ENCODE data around the gene GATAD1. TPM values are rescaled to one million over a fixed set of nuclear protein-coding genes. Genes with fewer than 3 reads are reported as not detected.
"Not testable (repeated sequence)": the region's sequence is repeated elsewhere in the genome, so short reads cannot be mapped to it uniquely, and the experiment has no call there.

GATAD1 gene
- 10 to 100 TPM; 45.3 to 76.5 (median 57.8) TPM for polyA plus RNA-seq (ENCODE audit: insufficient read depth in 1 of 5, insufficient read length in 5 of 5, low replicate concordance in 1 of 5)
- long read RNA-seq, donor 1, transcript GATAD1-201 (5 exons, 3,962 nt), result major isoform, 18 of 31 reads
- long read RNA-seq, donor 1, transcript GATAD1-203 (3 exons, 2,017 nt), result minor isoform, 7 of 31 reads
- long read RNA-seq, donor 1, partial matches to known transcripts, result 0 of 31 reads
- long read RNA-seq, donor 1, other reads (novel, unspliced or antisense), result 0 of 31 reads
- long read RNA-seq, donor 2, partial matches to known transcripts, result 0 of 5 reads
- long read RNA-seq, donor 2, other reads (novel, unspliced or antisense), result 0 of 5 reads
- long read RNA-seq, donor 3, transcript GATAD1-201 (5 exons, 3,962 nt), result major isoform, 7 of 37 reads
- long read RNA-seq, donor 3, partial matches to known transcripts, result 21 of 37 reads
- long read RNA-seq, donor 3, other reads (novel, unspliced or antisense), result 0 of 37 reads
- long read RNA-seq, donor 4, transcript GATAD1-201 (5 exons, 3,962 nt), result major isoform, 9 of 17 reads
- long read RNA-seq, donor 4, partial matches to known transcripts, result 0 of 17 reads
- long read RNA-seq, donor 4, other reads (novel, unspliced or antisense), result 0 of 17 reads
- long read RNA-seq, donor 5, transcript GATAD1-204 (2 exons, 448 nt), result minor isoform, 5 of 20 reads
- long read RNA-seq, donor 5, transcript GATAD1-201 (5 exons, 3,962 nt), result major isoform, 12 of 20 reads
- long read RNA-seq, donor 5, partial matches to known transcripts, result 0 of 20 reads
- long read RNA-seq, donor 5, other reads (novel, unspliced or antisense), result 0 of 20 reads
- long read RNA-seq, donor 6, transcript GATAD1-203 (3 exons, 2,017 nt), result major isoform, 12 of 53 reads
- long read RNA-seq, donor 6, transcript GATAD1-201 (5 exons, 3,962 nt), result minor isoform, 9 of 53 reads
- long read RNA-seq, donor 6, transcript GATAD1-204 (2 exons, 448 nt), result minor isoform, 6 of 53 reads
- long read RNA-seq, donor 6, partial matches to known transcripts, result 24 of 53 reads
- long read RNA-seq, donor 6, other reads (novel, unspliced or antisense), result 0 of 53 reads
- long read RNA-seq, donor 7, partial matches to known transcripts, result 0 of 11 reads
- long read RNA-seq, donor 7, other reads (novel, unspliced or antisense), result 0 of 11 reads
- long read RNA-seq, donor 8, transcript GATAD1-201 (5 exons, 3,962 nt), result major isoform, 6 of 11 reads
- long read RNA-seq, donor 8, partial matches to known transcripts, result 0 of 11 reads
- long read RNA-seq, donor 8, other reads (novel, unspliced or antisense), result 0 of 11 reads

GRCh38 chr7:92447345-92448204 lies at the start of gene GATAD1:
Gene GATAD1, plus strand, starts transcription at chr7:92447482. Its CDS starts 248 bp downstream, at chr7:92447730.
- peak; percentile 90 for DNase-seq

GRCh38 chr7:92397542-92397941 lies 49.7 kb upstream of the GATAD1 start:
- DNase-seq, result no peak

DNA sequence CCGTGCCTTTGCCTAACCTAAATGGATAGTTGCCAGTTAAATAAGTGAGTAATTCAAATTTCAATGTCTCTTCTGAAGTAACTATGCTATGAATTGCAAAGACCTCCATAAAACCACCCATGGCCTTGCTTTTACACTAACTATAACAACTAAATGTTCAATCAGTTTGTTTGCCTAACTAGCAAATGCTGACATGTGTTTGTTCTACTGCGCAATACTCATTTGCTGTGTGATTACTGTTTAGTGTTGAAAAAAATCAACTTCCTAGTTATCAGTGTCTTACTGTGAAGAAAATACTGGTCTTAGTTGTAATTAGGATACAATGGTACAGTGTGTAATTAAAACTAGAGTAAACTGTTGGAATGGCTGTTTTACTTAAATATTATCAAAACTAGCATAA lies 47.3 kb upstream of the GATAD1 start:
- no peak for DNase-seq

- no peak for DNase-seq
Observed at GRCh38 chr7:92402920-92403759, 44.1 kb upstream of the GATAD1 start.

DNA sequence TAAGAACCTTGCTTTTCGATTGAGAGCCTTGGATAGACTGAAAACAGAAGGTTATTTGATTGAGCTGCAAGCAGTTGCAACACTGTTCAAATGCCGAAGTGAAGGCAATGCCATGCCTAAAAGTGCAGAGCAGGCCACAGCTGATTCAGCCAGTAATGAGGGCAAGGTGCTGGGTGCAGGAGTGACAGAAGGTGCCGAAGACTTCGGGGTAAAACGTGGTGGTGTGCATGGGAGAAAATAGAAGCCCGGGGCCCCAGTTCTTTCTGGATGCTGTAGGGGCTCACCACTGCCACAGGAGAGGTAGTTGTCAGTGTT lies 43.6 kb upstream of the GATAD1 start:
- no peak for DNase-seq

DNA sequence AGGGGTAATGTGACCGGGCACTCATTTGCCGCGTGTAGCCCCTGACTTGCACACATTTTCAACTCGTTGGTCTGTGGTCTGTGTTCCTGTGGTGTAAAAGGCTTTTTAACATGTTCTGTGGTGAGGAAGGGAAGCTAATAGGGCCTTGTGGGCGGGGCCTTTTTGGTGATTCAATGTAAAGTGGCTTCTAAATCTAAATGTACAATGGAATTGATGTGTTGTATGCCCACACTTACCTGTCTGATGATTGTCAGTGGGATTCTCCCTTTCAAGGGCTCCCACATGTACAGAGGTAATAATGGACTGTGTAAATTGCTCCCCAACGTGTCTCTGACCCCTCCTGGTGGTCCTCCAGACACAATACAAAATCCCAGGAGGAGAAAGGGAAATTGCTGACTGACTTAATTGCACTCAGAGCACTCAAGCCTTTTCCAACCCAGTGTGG lies 43.1 kb upstream of the GATAD1 start:
- DNase-seq, result no peak

DNA sequence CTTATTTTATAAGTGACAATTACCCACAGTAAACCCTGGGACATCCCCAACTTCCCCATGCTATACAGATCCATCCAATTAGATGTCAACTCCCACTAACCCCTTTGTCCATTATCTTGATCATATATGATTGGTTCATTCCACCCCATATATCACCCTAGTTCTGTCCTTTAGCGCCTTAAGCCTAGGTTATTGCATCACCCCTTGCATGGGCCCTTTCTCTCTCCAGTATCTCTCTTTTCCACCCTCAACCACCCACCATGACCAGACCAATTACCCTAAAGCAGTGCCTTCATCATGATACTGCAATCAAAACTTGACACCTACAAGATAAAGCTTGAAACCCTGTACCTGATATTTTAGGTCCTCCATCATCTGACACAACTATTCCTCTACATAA lies 37.9 kb upstream of the GATAD1 start:
- DNase-seq, result no peak

GRCh38 chr7:92410162-92410561 lies 37.1 kb upstream of the GATAD1 start:
- not testable (repeated sequence) for DNase-seq

GRCh38 chr7:92412745-92413144 lies 34.5 kb upstream of the GATAD1 start:
- DNase-seq, result no peak

DNA sequence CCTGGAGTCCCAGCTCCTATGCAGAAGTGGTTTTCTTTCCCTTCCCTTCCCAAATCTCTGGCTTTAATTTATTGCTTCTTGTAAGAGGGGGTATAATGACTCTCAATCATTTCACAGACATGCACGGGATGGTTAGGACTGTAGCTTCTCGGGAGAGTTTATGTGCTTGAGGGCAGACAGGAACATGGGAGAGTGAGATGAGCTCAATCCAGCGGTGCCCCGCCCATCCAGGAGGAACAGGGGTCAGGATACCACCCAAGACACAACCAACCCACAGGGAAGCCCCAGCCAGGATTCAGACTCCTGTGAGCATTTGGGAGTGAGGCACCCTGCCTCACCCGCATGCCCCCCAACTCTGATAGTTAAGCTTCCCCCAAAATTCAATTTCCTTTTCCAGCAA lies 33.7 kb upstream of the GATAD1 start:
- no peak for DNase-seq

GRCh38 chr7:92415225-92415624 lies 32.1 kb upstream of the GATAD1 start:
- no peak for DNase-seq

GRCh38 chr7:92417913-92418312 lies 29.4 kb upstream of the GATAD1 start:
- no peak for DNase-seq

- no peak for DNase-seq
Observed at GRCh38 chr7:92421676-92422435, 25.4 kb upstream of the GATAD1 start.

DNA sequence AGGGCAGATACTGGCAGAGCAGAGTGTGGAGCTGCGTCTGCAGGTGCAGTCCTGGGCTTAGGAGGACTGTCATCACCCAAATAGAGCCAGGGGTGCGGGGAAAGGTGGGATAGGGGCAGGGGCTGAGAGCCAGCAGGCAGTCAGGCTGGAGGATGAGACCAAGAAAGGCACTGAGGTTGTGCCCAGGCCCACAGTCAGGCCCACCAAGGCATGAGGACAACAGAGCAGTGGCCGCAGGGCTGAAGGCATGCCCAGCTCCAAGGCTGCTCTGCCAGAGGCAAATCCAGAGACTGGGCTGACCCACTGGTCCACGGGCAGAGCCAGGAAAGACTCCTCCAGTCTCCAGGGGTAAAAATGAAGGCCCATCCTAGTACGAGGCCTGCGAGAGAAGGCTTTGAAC lies 24.4 kb upstream of the GATAD1 start:
- no peak for DNase-seq

GRCh38 chr7:92423710-92424131 lies 23.6 kb upstream of the GATAD1 start:
- DNase-seq, result no peak

- no peak for DNase-seq
Observed at GRCh38 chr7:92425311-92425947, 21.9 kb upstream of the GATAD1 start.

GRCh38 chr7:92427193-92427592 lies 20.1 kb upstream of the GATAD1 start:
- DNase-seq, result no peak

DNA sequence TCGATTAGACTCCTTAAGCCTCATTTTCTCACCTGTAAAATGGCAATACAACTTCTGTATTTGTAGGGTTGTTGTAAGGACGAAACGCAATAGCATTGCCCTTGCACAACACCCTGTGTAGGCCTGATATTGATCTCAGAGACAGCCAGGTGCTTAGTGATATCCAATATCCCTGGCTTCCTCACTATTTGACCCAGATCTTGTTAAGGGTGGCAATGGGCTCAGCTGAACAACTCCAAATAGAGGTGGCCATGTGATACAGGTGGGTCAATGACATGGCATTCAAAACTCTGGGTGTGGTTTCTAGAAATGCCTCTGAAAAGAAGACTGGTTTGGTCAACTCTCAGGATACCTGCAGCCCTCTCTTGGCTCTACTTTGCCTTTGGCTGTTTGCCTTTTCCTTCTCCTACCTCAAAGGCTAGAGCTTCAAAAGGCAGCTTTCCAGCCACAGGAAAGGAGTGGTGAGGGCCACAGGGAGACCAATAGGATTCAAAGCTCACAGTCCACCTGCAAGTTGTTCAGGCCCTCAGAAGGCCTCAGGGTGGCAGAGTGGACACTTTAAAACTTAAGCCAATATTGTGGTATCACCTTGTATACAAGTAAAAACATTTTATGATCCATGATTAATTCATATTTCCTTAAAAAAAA lies 14.9 kb upstream of the GATAD1 start:
- DNase-seq, result no peak

Data from right lung (tissue), 10 donors.